Cardiac fibroblast (primary cell): ENCODE measurements around the gene ENOX1.

Source experiments
- DNase-seq, 2 donors: peaks; one replicate each; pipeline versions ENCODE4 v3.0.0 to v3.0.0-alpha.2; 2010; ENCODE audit warnings: low read depth in 2 of 2
- H3K4me3 ChIP-seq, 2 donors: replicated peaks in 1 of 2; 1 replicate in 1 of 2; 2 replicates in 1 of 2; pipeline ENCODE4 v1.5.1; 2011; ENCODE audit warnings: low read depth in 2 of 2, low read length in 2 of 2, mild to moderate bottlenecking in 2 of 2, moderate library complexity in 1 of 2
- TF ChIP-seq, protein P1 (sequence below): IDR thresholded peaks from one replicate; pipeline ENCODE4 v1.5.1; 2011; ENCODE audit warnings: low read depth, mild to moderate bottlenecking, low read length, inconsistent platforms

Gene ENOX1

DNA sequence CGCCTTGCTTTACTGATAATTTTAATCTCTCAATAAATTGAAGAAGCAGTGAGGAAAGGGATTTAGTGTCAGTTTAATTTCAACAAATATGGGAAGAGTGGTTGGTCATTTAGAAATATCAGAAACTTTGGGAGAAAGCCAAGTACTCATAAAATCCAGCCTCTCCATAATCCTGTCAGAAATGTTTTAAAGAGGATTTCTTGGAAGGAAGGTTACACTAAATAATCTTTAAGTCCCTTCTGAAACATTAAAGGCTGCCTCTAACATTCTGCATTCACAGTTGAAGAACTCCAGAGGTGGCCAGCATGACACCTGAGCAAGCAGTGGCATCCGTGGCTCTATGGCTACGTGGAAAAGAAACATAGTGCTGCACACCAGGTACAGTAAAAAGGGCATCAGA lies 378.5 kb downstream of the ENOX1 start:
- DNase-seq = no peak
- H3K4me3 ChIP-seq = no peak overlapping the region
- TF ChIP-seq, protein P1, sequence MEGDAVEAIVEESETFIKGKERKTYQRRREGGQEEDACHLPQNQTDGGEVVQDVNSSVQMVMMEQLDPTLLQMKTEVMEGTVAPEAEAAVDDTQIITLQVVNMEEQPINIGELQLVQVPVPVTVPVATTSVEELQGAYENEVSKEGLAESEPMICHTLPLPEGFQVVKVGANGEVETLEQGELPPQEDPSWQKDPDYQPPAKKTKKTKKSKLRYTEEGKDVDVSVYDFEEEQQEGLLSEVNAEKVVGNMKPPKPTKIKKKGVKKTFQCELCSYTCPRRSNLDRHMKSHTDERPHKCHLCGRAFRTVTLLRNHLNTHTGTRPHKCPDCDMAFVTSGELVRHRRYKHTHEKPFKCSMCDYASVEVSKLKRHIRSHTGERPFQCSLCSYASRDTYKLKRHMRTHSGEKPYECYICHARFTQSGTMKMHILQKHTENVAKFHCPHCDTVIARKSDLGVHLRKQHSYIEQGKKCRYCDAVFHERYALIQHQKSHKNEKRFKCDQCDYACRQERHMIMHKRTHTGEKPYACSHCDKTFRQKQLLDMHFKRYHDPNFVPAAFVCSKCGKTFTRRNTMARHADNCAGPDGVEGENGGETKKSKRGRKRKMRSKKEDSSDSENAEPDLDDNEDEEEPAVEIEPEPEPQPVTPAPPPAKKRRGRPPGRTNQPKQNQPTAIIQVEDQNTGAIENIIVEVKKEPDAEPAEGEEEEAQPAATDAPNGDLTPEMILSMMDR = no peak

DNA sequence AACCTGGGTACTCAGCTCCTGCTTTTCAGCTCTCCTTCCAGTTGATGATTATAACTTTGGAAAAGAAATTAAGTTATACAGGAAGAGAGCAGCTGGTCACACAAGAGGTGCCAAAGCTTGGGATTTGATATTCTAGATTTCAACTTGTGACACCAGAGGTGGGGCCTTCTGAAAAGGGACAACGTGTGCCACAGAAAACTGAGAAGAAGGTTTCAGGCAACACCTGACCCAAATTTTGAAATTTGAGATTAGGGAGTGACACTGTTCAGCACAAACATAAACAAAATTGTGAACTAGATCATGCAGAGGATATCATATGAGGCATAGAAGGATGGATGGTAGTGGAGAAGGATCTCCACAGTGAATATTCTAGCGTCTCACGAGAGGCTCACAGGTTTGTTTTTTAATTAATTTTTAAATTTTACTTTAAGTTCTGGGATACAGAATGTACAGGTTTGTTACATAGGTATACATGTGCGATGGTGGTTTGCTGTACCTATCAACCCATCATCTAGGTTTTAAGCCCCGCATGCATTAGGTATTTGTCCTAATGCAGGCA lies 379.7 kb downstream of the ENOX1 start:
- H3K4me3 ChIP-seq = no peak overlapping the region
- TF ChIP-seq, protein P1 = no peak
- no peak for DNase-seq

DNA sequence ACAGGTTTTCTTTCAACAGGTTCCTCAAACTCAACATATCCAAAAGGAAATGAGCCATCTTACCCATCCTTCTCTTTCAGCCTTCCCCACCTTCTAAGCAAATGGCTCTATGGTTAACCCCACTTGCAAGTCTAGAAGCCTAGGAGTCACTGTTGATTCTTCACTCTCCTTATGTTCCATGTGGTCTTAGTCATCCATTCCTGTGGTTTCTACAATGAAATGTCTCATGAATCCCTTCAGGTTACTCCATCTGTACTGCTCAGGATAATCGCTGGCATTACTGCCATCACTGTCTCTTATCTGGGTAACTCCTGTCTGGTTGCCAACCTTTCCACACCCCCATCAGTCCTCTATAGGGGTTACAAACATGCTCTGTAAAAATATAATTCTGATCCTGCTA lies 381.3 kb downstream of the ENOX1 start:
- DNase-seq = peak; percentile 34 to 86

DNA sequence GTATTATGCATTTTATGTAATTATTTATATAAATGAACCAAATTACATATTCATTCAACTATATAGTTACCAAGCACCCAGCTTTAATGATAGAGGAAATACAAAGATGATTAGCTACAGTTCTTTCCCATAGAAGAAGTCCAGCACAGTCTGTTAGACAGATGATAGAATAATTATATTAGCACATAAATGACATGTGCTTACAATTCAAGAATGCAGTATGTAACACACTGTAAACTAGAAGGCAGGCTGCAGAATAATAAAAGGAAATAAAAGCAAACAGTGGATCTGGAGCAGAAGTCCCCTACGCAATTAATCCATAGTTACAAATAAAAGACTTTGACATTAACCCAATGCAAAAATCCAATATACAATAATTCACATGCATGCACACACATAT lies 384.4 kb downstream of the ENOX1 start:
- TF ChIP-seq, protein P1 = no peak
- no peak for DNase-seq
- H3K4me3 ChIP-seq = no peak overlapping the region

More for the DNA sequence above, 381.3 kb downstream of the ENOX1 start:
- no peak overlapping the region for H3K4me3 ChIP-seq
- TF ChIP-seq, protein P1 = no peak

DNA sequence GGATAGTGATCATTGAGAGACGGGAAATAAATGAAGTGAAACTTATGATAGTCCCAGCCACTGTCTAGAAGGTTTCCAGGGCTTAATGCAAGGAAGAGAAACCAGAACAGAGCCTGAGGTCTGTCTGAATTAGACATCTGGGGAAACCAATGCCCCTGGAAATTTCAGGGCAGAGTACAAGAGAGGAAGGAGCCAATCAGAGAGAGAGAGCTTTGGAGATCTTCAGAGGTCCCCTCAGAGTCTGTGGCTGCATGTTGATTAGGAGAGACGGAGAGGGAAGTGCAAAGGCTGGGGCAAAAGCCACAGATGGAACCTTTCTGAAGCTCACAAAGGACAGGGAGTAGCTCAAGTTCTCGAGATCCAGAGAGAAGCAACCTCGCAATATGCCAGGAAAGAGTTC lies 385.4 kb downstream of the ENOX1 start:
- H3K4me3 ChIP-seq = no peak overlapping the region
- DNase-seq = no peak
- TF ChIP-seq, protein P1 = no peak

DNA sequence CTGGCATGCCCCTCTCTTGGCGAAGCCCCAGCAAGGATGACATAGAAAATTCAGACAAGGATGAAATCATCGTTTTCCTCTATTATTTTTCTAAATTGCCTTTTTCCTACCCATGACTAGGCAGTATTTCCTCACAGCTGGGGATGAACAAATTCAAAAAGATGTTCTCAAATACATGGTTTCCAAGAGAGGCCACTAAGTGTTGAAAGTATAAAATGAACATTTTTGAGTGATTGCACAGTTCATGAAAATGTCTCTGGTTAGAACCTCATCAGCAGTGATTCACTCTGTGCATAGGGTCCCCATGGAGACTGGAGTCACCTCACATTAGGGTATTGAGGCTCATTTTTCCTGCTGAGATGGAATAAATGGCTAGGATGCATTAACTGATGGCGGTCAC lies 389.7 kb downstream of the ENOX1 start:
- DNase-seq = peak; percentile 28 to 86
- no peak overlapping the region for H3K4me3 ChIP-seq
- TF ChIP-seq, protein P1 = no peak

DNA sequence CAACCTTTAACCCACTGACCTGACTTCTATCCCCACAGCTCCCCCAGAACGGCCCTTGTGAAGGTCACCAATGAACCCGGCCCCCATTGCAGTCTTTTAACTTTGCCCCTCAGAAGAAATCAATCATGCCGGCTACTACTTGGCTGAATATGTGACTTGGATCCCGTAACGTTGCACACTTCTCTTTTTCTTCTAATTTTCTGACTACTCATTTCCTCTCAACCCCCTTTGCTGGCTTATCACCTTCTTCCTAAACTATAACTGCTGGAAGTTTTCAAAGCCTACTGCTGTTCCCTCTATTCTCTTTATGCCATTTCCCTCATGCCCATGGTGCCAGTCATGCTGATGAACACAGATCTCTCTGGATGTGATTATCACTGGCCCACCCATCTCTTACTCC lies 395.7 kb downstream of the ENOX1 start:
- TF ChIP-seq, protein P1 = no peak
- H3K4me3 ChIP-seq = no peak overlapping the region
- DNase-seq = no peak
